Fibroblast of lung (primary cell): ENCODE results near the gene FBLN2. TPM values are rescaled to one million over a fixed set of nuclear protein-coding genes. Genes with fewer than 3 reads are reported as not detected.
A peak's percentile ranks its signal among the peaks of the same experiment; 100 is the strongest.

Experiments used
- DNase-seq, 2 donors: peaks; one replicate each; pipeline versions ENCODE4 v3.0.0 to v3.0.0-alpha.2; 2010; ENCODE audit warnings: low read depth in 2 of 2
- H2AFZ ChIP-seq: 2 replicates; pipeline ENCODE4 v1.5.1; 2012; ENCODE audit warnings: low read length, control low read depth, inconsistent platforms
- H3K27ac ChIP-seq: 2 replicates; pipeline ENCODE4 v1.5.1; 2011; ENCODE audit warnings: low read length, control low read depth; ENCODE audit not compliant: insufficient read depth
- H3K27me3 ChIP-seq: 2 replicates; pipeline ENCODE4 v1.5.1; 2011; ENCODE audit warnings: mild to moderate bottlenecking, low read length; ENCODE audit not compliant: control insufficient read depth, insufficient read depth
- H3K36me3 ChIP-seq: 2 replicates; pipeline ENCODE4 v1.5.1; 2011; ENCODE audit warnings: low read length; ENCODE audit not compliant: control insufficient read depth, insufficient read depth
- H3K4me1 ChIP-seq: 2 replicates; pipeline ENCODE4 v1.5.1; 2011; ENCODE audit warnings: low read length; ENCODE audit not compliant: control insufficient read depth, insufficient read depth; ENCODE audit errors: extremely low read depth
- H3K4me2 ChIP-seq: 2 replicates; pipeline ENCODE4 v1.5.1; 2011; ENCODE audit warnings: low read length, control low read depth; ENCODE audit not compliant: insufficient read depth; ENCODE audit errors: extremely low read depth
- H3K4me3 ChIP-seq, 4 experiments: fragments of 200-600 bp in 1 of 4; sonication (generic) in 1 of 4; replicated peaks in 1 of 4; 2 replicates each; pipeline ENCODE4 v1.5.1; 2011 to 2016; ENCODE audit warnings: low read length in 4 of 4, low read depth in 3 of 4, mild to moderate bottlenecking in 3 of 4, control low read depth in 2 of 4, inconsistent platforms in 1 of 4, mixed read lengths in 1 of 4; ENCODE audit not compliant: insufficient read depth in 1 of 4; ENCODE audit errors: control extremely low read depth in 1 of 4
- H3K79me2 ChIP-seq: 2 replicates; pipeline ENCODE4 v1.5.1; 2012; ENCODE audit warnings: mild to moderate bottlenecking, low read length, inconsistent platforms; ENCODE audit not compliant: control insufficient read depth, insufficient read depth
- H3K9ac ChIP-seq: 2 replicates; pipeline ENCODE4 v1.5.1; 2011; ENCODE audit warnings: mild to moderate bottlenecking, low read length, control low read depth; ENCODE audit not compliant: insufficient read depth
- H3K9me3 ChIP-seq: 2 replicates; pipeline ENCODE4 v1.5.1; 2012; ENCODE audit warnings: low read depth, low read length; ENCODE audit not compliant: control insufficient read depth, insufficient read depth
- H4K20me1 ChIP-seq: 2 replicates; pipeline ENCODE4 v1.5.1; 2011; ENCODE audit warnings: low read length; ENCODE audit not compliant: control insufficient read depth, insufficient read depth; ENCODE audit errors: extremely low read depth
- CTCF ChIP-seq, 2 donors: IDR thresholded peaks in 1 of 2; conservative IDR thresholded peaks in 1 of 2; 1 replicate in 1 of 2; 2 replicates in 1 of 2; pipeline ENCODE4 v1.5.1; 2011 to 2012; ENCODE audit warnings: low read length in 2 of 2, control low read depth in 1 of 2, inconsistent platforms in 1 of 2, low read depth in 1 of 2, mild to moderate bottlenecking in 1 of 2
- EZH2 ChIP-seq: IDR thresholded peaks from 2 replicates; pipeline ENCODE4 v1.5.1; 2012; ENCODE audit warnings: low read length, control low read depth, mild to moderate bottlenecking; ENCODE audit errors: missing control alignments
- polyA plus RNA-seq, 2 donors: library from polyadenylated mRNA; depleted of rRNA in 1 of 2; stranded (reverse) in 1 of 2; unstranded in 1 of 2; fragments of >200 nt; gene quantifications; 2 replicates each; pipeline ENCODE4 v1.2.1, GENCODE V29; 2011 to 2012; ENCODE audit warnings: missing spikeins in 1 of 2
- total RNA-seq: library from RNA; depleted of rRNA; stranded (reverse); fragments of >200 nt; gene quantifications from 2 replicates; pipeline ENCODE4 v1.2.1, GENCODE V29; 2014

FBLN2 gene
- total and polyA plus RNA-seq, 2 donors (not counting 1 experiment from before 2014, with no cell fraction given): 25.4 to 138 TPM

DNA sequence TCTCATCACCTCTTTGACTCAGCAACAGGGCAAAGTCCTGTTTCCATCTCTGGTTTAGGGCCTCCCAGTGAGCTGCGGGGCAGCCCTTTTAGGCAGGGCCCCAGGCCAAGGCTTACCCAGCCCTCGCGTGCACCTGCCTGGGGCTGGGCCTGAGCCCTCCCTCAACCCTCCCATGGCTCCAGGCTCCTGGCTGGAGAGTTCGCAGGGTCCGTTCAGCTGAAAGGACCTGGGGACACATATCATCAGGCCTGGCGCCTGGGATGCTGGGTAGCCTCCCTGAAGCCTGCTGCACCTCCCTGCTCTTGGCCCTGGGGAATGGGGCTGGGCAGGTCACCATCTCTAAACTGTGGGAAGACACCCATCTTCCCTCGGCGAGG lies 39.1 kb upstream of the FBLN2 start:
- no peaks in the 10 kb centered on the region for H4K20me1 ChIP-seq
- peaks cover 2% of the 10 kb centered on the region for H3K4me1 ChIP-seq
- no peaks in the 10 kb centered on the region for H3K36me3 ChIP-seq
- no peak overlapping the region for H3K4me2 ChIP-seq
- no peak overlapping the region for H3K9ac ChIP-seq
- no peaks in the 10 kb centered on the region for H3K79me2 ChIP-seq
- no peak for DNase-seq
- no peak overlapping the region for H2AFZ ChIP-seq
- H3K9me3 ChIP-seq: no peaks in the 10 kb centered on the region
- no peak overlapping the region for H3K4me3 ChIP-seq
- H3K27ac ChIP-seq: no peak overlapping the region
- TF ChIP-seq CTCF (conservative IDR thresholded peaks at IDR 0.05 in 1 of 2, IDR thresholded peaks at IDR 0.05 in 1 of 2; ENCODE audit: low read depth in 1 of 2, low read length in 2 of 2) (no peak), EZH2 (no peak)
- no peaks in the 10 kb centered on the region for H3K27me3 ChIP-seq

DNA sequence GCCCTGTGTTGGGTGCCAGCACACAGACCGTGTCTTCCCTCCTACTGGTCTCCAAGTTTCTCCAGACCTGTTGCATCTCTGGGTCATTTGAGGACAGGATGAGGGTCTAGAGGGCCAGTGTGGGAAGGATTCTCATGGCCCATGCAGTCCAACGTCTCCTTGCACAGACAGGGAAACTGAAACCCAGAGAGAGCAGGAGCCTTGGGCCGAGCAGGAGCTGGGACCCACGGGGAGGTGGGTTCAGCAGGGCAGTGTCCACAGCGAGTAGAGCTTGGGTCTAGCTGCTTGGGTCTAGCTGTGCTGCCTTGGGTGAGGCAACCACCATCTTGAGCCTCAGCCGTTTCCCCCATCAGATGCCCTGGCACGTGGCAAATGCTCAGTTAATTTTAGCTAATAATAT lies 36.5 kb upstream of the FBLN2 start:
- Histone ChIP-seq H3K36me3 (no peaks in the 10 kb centered on the region), H3K79me2 (no peaks in the 10 kb centered on the region), H3K9me3 (no peaks in the 10 kb centered on the region), H4K20me1 (no peaks in the 10 kb centered on the region), H3K27me3 (no peaks in the 10 kb centered on the region), H2AFZ (no peak overlapping the region), H3K4me2 (no peak overlapping the region), H3K4me1 (peaks cover 2% of the 10 kb centered on the region), H3K4me3 (no peak overlapping the region), H3K27ac (no peak overlapping the region), H3K9ac (no peak overlapping the region)
- no peak for TF ChIP-seq EZH2
- no peak for TF ChIP-seq CTCF (conservative IDR thresholded peaks at IDR 0.05 in 1 of 2, IDR thresholded peaks at IDR 0.05 in 1 of 2; ENCODE audit: low read depth in 1 of 2, low read length in 2 of 2)
- DNase-seq: no peak

GRCh38 chr3:13513051-13513912 lies 35.6 kb upstream of the FBLN2 start:
- H3K36me3 ChIP-seq: no peaks in the 10 kb centered on the region
- H3K4me3 ChIP-seq: no peak overlapping the region
- TF ChIP-seq EZH2 (no peak), CTCF (conservative IDR thresholded peaks at IDR 0.05 in 1 of 2, IDR thresholded peaks at IDR 0.05 in 1 of 2; ENCODE audit: low read depth in 1 of 2, low read length in 2 of 2) (no peak)
- no peaks in the 10 kb centered on the region for H3K9me3 ChIP-seq
- no peak overlapping the region for H3K27ac ChIP-seq
- no peak overlapping the region for H3K9ac ChIP-seq
- no peak overlapping the region for H3K4me2 ChIP-seq
- no peaks in the 10 kb centered on the region for H4K20me1 ChIP-seq
- no peak overlapping the region for H2AFZ ChIP-seq
- H3K27me3 ChIP-seq: no peaks in the 10 kb centered on the region
- DNase-seq: peak in 1 of 2 donors; percentile 34
- H3K79me2 ChIP-seq: no peaks in the 10 kb centered on the region
- H3K4me1 ChIP-seq: no peaks in the 10 kb centered on the region
